H1 (cell line): ENCODE results near the gene SLC44A5. TPM values are rescaled to one million over a fixed set of nuclear protein-coding genes. Genes with fewer than 3 reads are reported as not detected.
A peak's percentile ranks its signal among the peaks of the same experiment; 100 is the strongest.

Experiments
- CTCF ChIA-PET: fragments of 300-600 bp; sonication (Branson Sonifier 250); formaldehyde crosslinking; loops from one replicate; lab custom pipeline; 2021; ENCODE audit not compliant: partially characterized antibody; lab: Charles Lee
- POLR2A ChIA-PET: fragments of 300-600 bp; sonication (Branson Sonifier 250); formaldehyde crosslinking; loops from one replicate; lab custom pipeline; 2021; ENCODE audit warnings: inconsistent platforms; ENCODE audit not compliant: partially characterized antibody; lab: Charles Lee
- DNase-seq, 2 experiments: peaks; one replicate each; pipeline versions ENCODE4 v3.0.0 to v3.0.0-alpha.2; 2010 to 2022; ENCODE audit warnings: low spot score in 2 of 2, low read depth in 1 of 2, mixed read lengths in 1 of 2
- FAIRE-seq: peaks from 2 replicates; lab custom pipeline; 2011; peaks lifted over from hg19 to GRCh38; lab: Jason Lieb, UNC
- H2AFZ ChIP-seq: 2 replicates; pipeline ENCODE4 v1.8.1; 2012; ENCODE audit warnings: low read length, inconsistent platforms
- H2AK5ac ChIP-seq: 2 replicates; pipeline ENCODE4 v1.6.1; 2013; ENCODE audit warnings: low read depth, low read length
- H2BK120ac ChIP-seq: replicated peaks from 2 replicates; pipeline ENCODE3; 2013; ENCODE audit warnings: low read depth, low read length, inconsistent platforms
- H2BK12ac ChIP-seq: 2 replicates; pipeline ENCODE4 v1.6.1; 2013; ENCODE audit warnings: low read depth, low read length
- H2BK15ac ChIP-seq: 2 replicates; pipeline ENCODE4 v1.6.1; 2013; ENCODE audit warnings: low read length
- H2BK20ac ChIP-seq: 2 replicates; pipeline ENCODE4 v1.6.1; 2013; ENCODE audit warnings: low read length
- H2BK5ac ChIP-seq: 2 replicates; pipeline ENCODE4 v1.6.1; 2013; ENCODE audit warnings: low read depth, low read length
- H3K14ac ChIP-seq: 2 replicates; pipeline ENCODE4 v1.6.1; 2013; ENCODE audit warnings: inconsistent platforms; ENCODE audit not compliant: insufficient read length
- H3K18ac ChIP-seq: 2 replicates; pipeline ENCODE4 v1.6.1; 2013; ENCODE audit warnings: low read length; ENCODE audit errors: extremely low read depth
- H3K23ac ChIP-seq: 2 replicates; pipeline ENCODE4 v1.6.1; 2013; ENCODE audit warnings: inconsistent platforms; ENCODE audit not compliant: insufficient read length
- H3K23me2 ChIP-seq: 2 replicates; pipeline ENCODE4 v1.6.1; 2013; ENCODE audit warnings: low read depth, low read length
- H3K27ac ChIP-seq: 2 replicates; pipeline ENCODE4 v1.6.1; 2011; ENCODE audit warnings: low read depth, low read length, inconsistent platforms
- H3K27me3 ChIP-seq, 4 experiments: replicated peaks in 1 of 4; 1 replicate in 1 of 4; 2 replicates in 3 of 4; pipeline versions ENCODE4 v1.6.1 to v1.8.1; 2011 to 2013; ENCODE audit warnings: low read length in 3 of 4, mild to moderate bottlenecking in 3 of 4, inconsistent platforms in 2 of 4, mixed read lengths in 2 of 4, moderate library complexity in 1 of 4; ENCODE audit not compliant: control insufficient read depth in 3 of 4, insufficient read depth in 3 of 4; ENCODE audit errors: extremely low read depth in 1 of 4
- H3K36me3 ChIP-seq, 4 experiments: 2 replicates each; pipeline versions ENCODE4 v1.6.1 to v1.8.1; 2011 to 2013; ENCODE audit warnings: mild to moderate bottlenecking in 4 of 4, low read length in 3 of 4, moderate library complexity in 2 of 4, control low read depth in 1 of 4, inconsistent platforms in 1 of 4; ENCODE audit not compliant: insufficient read depth in 4 of 4, control insufficient read depth in 2 of 4
- H3K4ac ChIP-seq: replicated peaks from 2 replicates; pipeline ENCODE3; 2013; ENCODE audit warnings: low read length, low read depth, mixed read lengths, inconsistent platforms; ENCODE audit not compliant: insufficient read length
- H3K4me1 ChIP-seq, 4 experiments: replicated peaks in 1 of 4; 1 replicate in 1 of 4; 2 replicates in 3 of 4; pipeline versions ENCODE4 v1.6.1 to v1.8.1; 2011 to 2013; ENCODE audit warnings: low read length in 3 of 4, inconsistent platforms in 2 of 4, mixed read lengths in 1 of 4; ENCODE audit not compliant: insufficient read depth in 4 of 4, control insufficient read depth in 3 of 4
- H3K4me2 ChIP-seq, 2 experiments: 2 replicates each; pipeline versions ENCODE4 v1.6.1 to v1.8.1; 2011 to 2013; ENCODE audit warnings: low read depth in 2 of 2, low read length in 2 of 2, control low read depth in 1 of 2, inconsistent platforms in 1 of 2, mild to moderate bottlenecking in 1 of 2; ENCODE audit not compliant: insufficient read depth in 1 of 2
- H3K4me3 ChIP-seq, 4 experiments: fragments of 200-600, 300-600 bp in 1 of 4; sonication (generic), shearing (Covaris generic), sonication (Bioruptor Twin) in 1 of 4; 2 replicates each; pipeline versions ENCODE4 v1.5.1 to v1.8.1; 2011 to 2016; ENCODE audit warnings: low read length in 4 of 4, low read depth in 3 of 4, control low read depth in 2 of 4, inconsistent platforms in 2 of 4, mild to moderate bottlenecking in 2 of 4, mixed read lengths in 1 of 4, moderate library complexity in 1 of 4; ENCODE audit not compliant: insufficient read depth in 2 of 4; ENCODE audit errors: extremely low read depth in 1 of 4
- H3K56ac ChIP-seq: replicated peaks from 2 replicates; pipeline ENCODE3; 2013; ENCODE audit warnings: low read depth, mild to moderate bottlenecking, mixed read lengths, low read length, inconsistent platforms; ENCODE audit not compliant: insufficient read length
- H3K79me1 ChIP-seq: 2 replicates; pipeline ENCODE4 v1.6.1; 2013; ENCODE audit warnings: low read depth, low read length, control low read depth
- H3K79me2 ChIP-seq, 2 experiments: 2 replicates each; pipeline versions ENCODE4 v1.6.1 to v1.8.1; 2012 to 2013; ENCODE audit warnings: low read length in 2 of 2, mild to moderate bottlenecking in 2 of 2, inconsistent platforms in 1 of 2; ENCODE audit not compliant: insufficient read depth in 2 of 2, control insufficient read depth in 1 of 2
- H3K9ac ChIP-seq, 4 experiments: replicated peaks in 1 of 4; 1 replicate in 1 of 4; 2 replicates in 3 of 4; pipeline versions ENCODE4 v1.6.1 to v1.8.1; 2011 to 2013; ENCODE audit warnings: low read depth in 3 of 4, low read length in 3 of 4, control low read depth in 2 of 4, mild to moderate bottlenecking in 2 of 4, moderate library complexity in 2 of 4, inconsistent platforms in 1 of 4; ENCODE audit errors: extremely low read depth in 1 of 4
- H3K9me3 ChIP-seq, 2 experiments: 2 replicates each; pipeline versions ENCODE4 v1.6.1 to v1.8.1; 2012 to 2013; ENCODE audit warnings: mild to moderate bottlenecking in 2 of 2, moderate library complexity in 2 of 2, control low read depth in 1 of 2, inconsistent platforms in 1 of 2, low read depth in 1 of 2, low read length in 1 of 2, mixed read lengths in 1 of 2; ENCODE audit not compliant: insufficient read depth in 2 of 2
- H4K20me1 ChIP-seq, 2 experiments: replicated peaks in 1 of 2; 2 replicates each; pipeline versions ENCODE3 to v1.8.1; 2011 to 2013; ENCODE audit warnings: inconsistent platforms in 2 of 2, low read length in 2 of 2, mild to moderate bottlenecking in 1 of 2; ENCODE audit not compliant: insufficient read depth in 2 of 2, control insufficient read depth in 1 of 2
- H4K5ac ChIP-seq: 2 replicates; pipeline ENCODE4 v1.6.1; 2013; ENCODE audit warnings: low read length, low read depth, mixed read lengths, inconsistent platforms; ENCODE audit not compliant: insufficient read length
- H4K8ac ChIP-seq: 2 replicates; pipeline ENCODE4 v1.8.0; 2013; ENCODE audit warnings: mild to moderate bottlenecking, moderate library complexity, low read length, inconsistent platforms; ENCODE audit not compliant: insufficient read depth; ENCODE audit errors: extremely low read depth
- H4K91ac ChIP-seq: replicated peaks from 2 replicates; pipeline ENCODE3; 2013; ENCODE audit warnings: low read length, mixed read lengths, inconsistent platforms; ENCODE audit not compliant: insufficient read length
- CTCF ChIP-seq, 3 experiments: IDR thresholded peaks; 1 replicate in 2 of 3; 2 replicates in 1 of 3; pipeline versions ENCODE4 v1.5.1 to v1.6.1; 2011; ENCODE audit warnings: low read length in 3 of 3, mild to moderate bottlenecking in 3 of 3, inconsistent platforms in 2 of 3, low read depth in 1 of 3, moderate library complexity in 1 of 3; ENCODE audit not compliant: insufficient read depth in 1 of 3; ENCODE audit errors: control extremely low read depth in 1 of 3
- RAD21 ChIP-seq, 2 experiments: IDR thresholded peaks in 1 of 2; conservative IDR thresholded peaks in 1 of 2; 2 replicates each; pipeline ENCODE4 v1.6.1; 2011; ENCODE audit warnings: low read depth in 2 of 2, low read length in 2 of 2, improper control_type of control experiment in 1 of 2, inconsistent platforms in 1 of 2, mild to moderate bottlenecking in 1 of 2, moderate library complexity in 1 of 2
- WGBS, 2 experiments: shearing (Covaris generic) in 1 of 2; methylation state at CpG; one replicate each; pipeline versions ENCODE4 v1.1.6 to v1.1.7; 2013 to 2015; ENCODE audit warnings: low lambda C conversion rate in 2 of 2, mixed read lengths in 2 of 2, inconsistent platforms in 1 of 2, low coverage in 1 of 2, missing lambda C conversion rate in 1 of 2; ENCODE audit not compliant: insufficient replicate concordance in 2 of 2, insufficient coverage in 1 of 2, insufficient read length in 1 of 2; ENCODE audit errors: extremely low coverage in 1 of 2, missing lambda C conversion rate in 1 of 2; 5-methylcytosine and 5-hydroxymethylcytosine counted together
- polyA plus RNA-seq, 7 experiments: library from polyadenylated mRNA; depleted of rRNA in 3 of 7; stranded (reverse) in 5 of 7; unstranded in 2 of 7; fragments of >200 nt in 5 of 7; fragments of 200-250 nt in 2 of 7; gene quantifications; 1 replicate in 5 of 7; 2 replicates in 1 of 7; 4 replicates in 1 of 7; pipeline versions ENCODE4 v1.2.1 to v1.2.3, GENCODE V29; 2011 to 2013; ENCODE audit warnings: missing spikeins in 2 of 7, mixed read lengths in 2 of 7
- total RNA-seq: library from RNA; stranded (reverse); fragmentation: NEBNext Ultra II Directional; extraction: Animal tissue kit (Norgen Biotek cat#: 25700); gene quantifications from 2 replicates; pipeline ENCODE4 v1.2.1, GENCODE V29; 2021

Gene SLC44A5
- total and polyA plus RNA-seq, 2 of the 8 experiments (the other 6 are each of a cell fraction or from before 2014, with no cell fraction given): 1.8 to 3.3 TPM

DNA sequence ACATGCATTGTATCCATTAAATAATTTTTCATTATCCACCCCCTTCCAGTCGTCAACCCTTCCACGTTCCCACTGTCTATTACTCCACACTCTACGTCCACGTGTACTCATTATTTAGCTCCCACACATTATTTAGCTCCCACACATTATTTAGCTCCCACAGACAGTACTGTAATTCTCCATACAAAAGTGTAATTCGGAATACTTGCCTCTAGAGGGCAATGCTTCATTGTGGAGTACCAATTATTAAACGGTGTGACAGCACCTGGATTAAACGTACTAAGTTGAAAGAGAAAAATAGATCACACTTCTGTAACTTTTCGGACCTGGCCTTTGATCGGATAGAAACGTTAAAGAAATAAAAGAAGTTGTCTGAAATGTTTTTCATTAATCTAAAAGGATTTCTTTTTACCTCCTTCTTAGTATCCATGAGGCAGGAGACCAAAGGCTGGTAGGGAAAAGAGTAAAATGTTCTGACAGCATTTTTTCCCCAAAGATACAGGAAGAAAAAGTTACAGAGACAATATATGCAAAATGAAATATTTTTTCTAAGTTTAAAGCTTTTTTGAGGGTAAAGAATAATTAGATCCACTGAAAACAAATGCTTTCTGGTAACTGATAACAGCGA, 377.5 kb downstream of the SLC44A5 start:
- ChIA-PET CTCF (interaction anchor here (0.6 to 5.6 kb wide), 32 partner anchors 8 to 486 kb away, joined by 3 to 40 read pairs (median 4); no protein-coding TSS in a partner anchor), POLR2A (no interaction called here)
- Histone ChIP-seq H4K91ac (no peak overlapping the region), H2AK5ac (no peak overlapping the region), H3K27ac (no peak overlapping the region), H3K36me3 (no peaks in the 10 kb centered on the region), H3K14ac (no peak overlapping the region), H3K27me3 (no peaks in the 10 kb centered on the region), H2BK15ac (no peak overlapping the region), H3K9ac (no peak overlapping the region), H3K4ac (no peak overlapping the region), H3K4me2 (no peak overlapping the region), H3K79me2 (no peaks in the 10 kb centered on the region), H2BK12ac (no peak overlapping the region), H3K23me2 (no peaks in the 10 kb centered on the region), H4K8ac (no peak overlapping the region), H3K4me1 (no peaks in the 10 kb centered on the region), H3K9me3 (no peaks in the 10 kb centered on the region), H3K56ac (no peak overlapping the region), H3K4me3 (no peak overlapping the region), H4K5ac (no peak overlapping the region), H2BK20ac (no peak overlapping the region), H3K79me1 (no peaks in the 10 kb centered on the region), H3K18ac (no peak overlapping the region), H3K23ac (no peak overlapping the region), H2AFZ (no peak overlapping the region), H2BK5ac (no peak overlapping the region), H4K20me1 (peaks cover 0 to 1% of the 10 kb centered on the region in 2 experiments), H2BK120ac (no peak overlapping the region)
- DNase-seq: no peak
- peak; percentile 73 for FAIRE-seq
- WGBS, 2 experiments: 29% methylated on average over 11 of the region's 11 CpGs; no CpG with 5 or more reads in 1 of the 2 experiments
- peak in 2 of 3 experiments; percentile 40 to 64; a peak in 2 of 4 replicates for TF ChIP-seq CTCF (IDR thresholded peaks at IDR 0.05; ENCODE audit: control extremely low read depth in 1 of 3, insufficient read depth in 1 of 3, low read depth in 1 of 3, low read length in 3 of 3)
- TF ChIP-seq RAD21 (IDR thresholded peaks at IDR 0.05 in 1 of 2, conservative IDR thresholded peaks at IDR 0.05 in 1 of 2; ENCODE audit: low read depth in 2 of 2, low read length in 2 of 2): peak; percentile 73 to 77
